Astrocyte (in vitro differentiated cells and primary cell): ENCODE results near the gene HP. TPM values are rescaled to one million over a fixed set of nuclear protein-coding genes. Genes with fewer than 3 reads are reported as not detected.

Experiments used
- DNase-seq: peaks from one replicate; pipeline ENCODE4 v3.0.0-alpha.2; 2010; ENCODE audit warnings: low read depth
- FAIRE-seq: peaks from 2 replicates; lab custom pipeline; 2011; peaks lifted over from hg19 to GRCh38; lab: Jason Lieb, UNC
- H2AFZ ChIP-seq: 2 replicates; pipeline ENCODE4 v1.6.0; 2012; ENCODE audit warnings: low read depth, low read length, inconsistent platforms
- H3K27ac ChIP-seq: 2 replicates; pipeline ENCODE4 v1.5.1; 2011; ENCODE audit warnings: low read depth, low read length, inconsistent platforms
- H3K27me3 ChIP-seq: 2 replicates; pipeline ENCODE4 v1.6.0; 2011; ENCODE audit warnings: low read length, inconsistent platforms; ENCODE audit not compliant: insufficient read depth
- H3K36me3 ChIP-seq: 2 replicates; pipeline ENCODE4 v1.5.1; 2011; ENCODE audit warnings: low read length, inconsistent platforms; ENCODE audit not compliant: insufficient read depth
- H3K4me1 ChIP-seq: 2 replicates; pipeline ENCODE4 v1.5.1; 2011; ENCODE audit warnings: low read length, inconsistent platforms; ENCODE audit not compliant: insufficient read depth
- H3K4me2 ChIP-seq: 2 replicates; pipeline ENCODE4 v1.6.0; 2012; ENCODE audit warnings: low read length, inconsistent platforms
- H3K4me3 ChIP-seq: 2 replicates; pipeline ENCODE4 v1.5.1; 2011; ENCODE audit warnings: low read depth, mild to moderate bottlenecking, low read length, inconsistent platforms; ENCODE audit not compliant: insufficient read depth
- H3K79me2 ChIP-seq: 2 replicates; pipeline ENCODE4 v1.6.0; 2012; ENCODE audit warnings: mild to moderate bottlenecking, low read length, inconsistent platforms; ENCODE audit not compliant: insufficient read depth
- H3K9ac ChIP-seq: 2 replicates; pipeline ENCODE4 v1.6.0; 2012; ENCODE audit warnings: mild to moderate bottlenecking, low read length, inconsistent platforms
- H3K9me3 ChIP-seq: 2 replicates; pipeline ENCODE4 v1.5.1; 2012; ENCODE audit warnings: low read depth, mild to moderate bottlenecking, low read length, inconsistent platforms; ENCODE audit not compliant: insufficient read depth
- H4K20me1 ChIP-seq: 2 replicates; pipeline ENCODE4 v1.6.0; 2012; ENCODE audit warnings: low read length, inconsistent platforms; ENCODE audit not compliant: insufficient read depth
- H3K27ac Mint-ChIP-seq: one replicate; pipeline ENCODE4 v1.8.0; 2021; ENCODE audit warnings: mild to moderate bottlenecking, mixed read lengths; ENCODE audit not compliant: unreplicated experiment
- H3K27me3 Mint-ChIP-seq: one replicate; pipeline ENCODE4 v1.8.0; 2021; ENCODE audit warnings: low read depth, mixed read lengths; ENCODE audit not compliant: unreplicated experiment
- H3K36me3 Mint-ChIP-seq: one replicate; pipeline ENCODE4 v1.8.0; 2021; ENCODE audit warnings: low read depth, mixed read lengths; ENCODE audit not compliant: unreplicated experiment
- H3K4me1 Mint-ChIP-seq: one replicate; pipeline ENCODE4 v1.8.0; 2021; ENCODE audit warnings: low read depth, mixed read lengths; ENCODE audit not compliant: unreplicated experiment
- H3K4me3 Mint-ChIP-seq: one replicate; pipeline ENCODE4 v1.8.0; 2021; ENCODE audit warnings: mild to moderate bottlenecking, moderate library complexity, mixed read lengths; ENCODE audit not compliant: unreplicated experiment
- H3K9me3 Mint-ChIP-seq: one replicate; pipeline ENCODE4 v1.8.0; 2021; ENCODE audit warnings: mild to moderate bottlenecking, mixed read lengths; ENCODE audit not compliant: unreplicated experiment
- EZH2 ChIP-seq: IDR thresholded peaks from 2 replicates; pipeline ENCODE4 v1.6.1; 2012; ENCODE audit warnings: mild to moderate bottlenecking, low read length, inconsistent platforms; ENCODE audit not compliant: insufficient read depth
- total RNA-seq: library from RNA; stranded (reverse); gene quantifications from 2 replicates; pipeline ENCODE4 v1.2.1, GENCODE V29; 2021
- TF ChIP-seq, protein P1 (sequence below): IDR thresholded peaks from 2 replicates; pipeline ENCODE4 v1.5.1; 2011; ENCODE audit warnings: low read depth, mild to moderate bottlenecking, inconsistent platforms, low read length, moderate library complexity; ENCODE audit not compliant: insufficient read depth

HP gene
- total RNA-seq, 1 donor from 2014 or later, result not detected

DNA sequence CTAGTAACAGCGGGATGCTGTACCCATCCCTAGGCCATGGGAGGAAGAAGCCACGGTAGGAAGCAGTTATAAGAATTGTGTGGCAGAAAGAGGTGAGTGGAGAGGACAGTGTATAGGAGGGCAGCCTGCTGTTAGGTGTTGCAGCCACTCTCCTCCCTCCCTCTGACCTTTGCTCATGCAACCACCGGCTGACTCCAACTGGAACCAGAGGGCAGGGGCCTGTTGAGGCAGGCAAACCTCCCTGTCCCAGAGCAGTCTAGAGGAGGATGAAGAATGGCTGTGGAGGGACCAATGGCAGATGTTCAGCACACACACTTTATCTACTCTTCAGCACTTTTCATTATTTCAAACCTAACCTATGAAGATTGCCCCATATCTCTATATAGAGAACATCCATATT lies 36.9 kb downstream of the HP start:
- H3K79me2 ChIP-seq, result peaks cover 62% of the 10 kb centered on the region
- no peak overlapping the region for H3K27ac Mint-ChIP-seq
- H3K9me3 ChIP-seq, result no peaks in the 10 kb centered on the region
- TF ChIP-seq, protein P1, sequence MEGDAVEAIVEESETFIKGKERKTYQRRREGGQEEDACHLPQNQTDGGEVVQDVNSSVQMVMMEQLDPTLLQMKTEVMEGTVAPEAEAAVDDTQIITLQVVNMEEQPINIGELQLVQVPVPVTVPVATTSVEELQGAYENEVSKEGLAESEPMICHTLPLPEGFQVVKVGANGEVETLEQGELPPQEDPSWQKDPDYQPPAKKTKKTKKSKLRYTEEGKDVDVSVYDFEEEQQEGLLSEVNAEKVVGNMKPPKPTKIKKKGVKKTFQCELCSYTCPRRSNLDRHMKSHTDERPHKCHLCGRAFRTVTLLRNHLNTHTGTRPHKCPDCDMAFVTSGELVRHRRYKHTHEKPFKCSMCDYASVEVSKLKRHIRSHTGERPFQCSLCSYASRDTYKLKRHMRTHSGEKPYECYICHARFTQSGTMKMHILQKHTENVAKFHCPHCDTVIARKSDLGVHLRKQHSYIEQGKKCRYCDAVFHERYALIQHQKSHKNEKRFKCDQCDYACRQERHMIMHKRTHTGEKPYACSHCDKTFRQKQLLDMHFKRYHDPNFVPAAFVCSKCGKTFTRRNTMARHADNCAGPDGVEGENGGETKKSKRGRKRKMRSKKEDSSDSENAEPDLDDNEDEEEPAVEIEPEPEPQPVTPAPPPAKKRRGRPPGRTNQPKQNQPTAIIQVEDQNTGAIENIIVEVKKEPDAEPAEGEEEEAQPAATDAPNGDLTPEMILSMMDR, result no peak
- no peak for TF ChIP-seq EZH2
- H3K4me3 ChIP-seq, result no peak overlapping the region
- no peak for DNase-seq
- no peaks in the 10 kb centered on the region for H3K27me3 Mint-ChIP-seq
- H3K36me3 Mint-ChIP-seq, result peaks cover 4% of the 10 kb centered on the region
- peaks cover 9% of the 10 kb centered on the region for H3K4me1 ChIP-seq
- H4K20me1 ChIP-seq, result peaks cover 33% of the 10 kb centered on the region
- no peak overlapping the region for H3K9ac ChIP-seq
- no peak overlapping the region for H3K27ac ChIP-seq
- no peaks in the 10 kb centered on the region for H3K9me3 Mint-ChIP-seq
- H3K36me3 ChIP-seq, result peaks cover 27% of the 10 kb centered on the region
- H2AFZ ChIP-seq, result no peak overlapping the region
- H3K4me2 ChIP-seq, result no peak overlapping the region
- FAIRE-seq, result no peak
- peak overlapping the region; percentile 36 for H3K4me3 Mint-ChIP-seq
- peaks cover 16% of the 10 kb centered on the region for H3K4me1 Mint-ChIP-seq
- H3K27me3 ChIP-seq, result no peaks in the 10 kb centered on the region

DNA sequence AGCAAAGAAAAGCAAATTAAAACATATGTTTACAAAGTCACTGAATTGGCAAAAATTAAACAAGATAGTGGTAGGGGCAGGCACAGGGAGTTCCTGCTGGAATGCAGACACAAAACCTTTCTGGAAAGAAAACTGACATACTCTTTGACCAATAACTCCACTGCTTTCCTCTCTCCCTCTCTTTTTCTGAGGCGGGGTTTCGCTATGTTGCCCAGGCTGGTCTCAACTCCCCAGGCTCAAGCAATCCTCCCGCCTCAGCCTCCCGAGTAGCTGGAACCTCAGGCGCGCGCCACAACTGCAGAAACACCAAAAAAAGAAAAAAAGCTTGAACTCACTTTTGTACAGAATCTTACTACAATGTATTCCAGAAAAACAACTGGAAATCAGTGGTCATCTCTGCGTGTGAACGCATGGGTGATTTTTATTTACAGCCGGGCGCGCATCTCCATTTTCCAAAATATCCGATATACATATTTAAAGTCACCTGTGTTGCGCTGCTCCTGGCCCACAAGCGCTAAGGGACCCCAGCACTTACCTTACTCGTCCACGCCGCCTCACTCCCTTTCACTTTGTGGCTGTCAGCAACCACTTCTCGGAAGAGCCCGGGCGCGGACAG lies 38.6 kb downstream of the HP start:
- TF ChIP-seq EZH2, result no peak
- TF ChIP-seq, protein P1, result no peak
- Mint-ChIP-seq H3K4me1 (peaks cover 16% of the 10 kb centered on the region), H3K36me3 (peaks cover 6% of the 10 kb centered on the region), H3K4me3 (peak overlapping the region; percentile 99), H3K27me3 (no peaks in the 10 kb centered on the region), H3K27ac (peak overlapping the region; percentile 94), H3K9me3 (no peaks in the 10 kb centered on the region)
- DNase-seq, result peak; percentile 73
- Histone ChIP-seq H3K4me3 (peak overlapping the region; percentile 88), H4K20me1 (peaks cover 38% of the 10 kb centered on the region), H3K36me3 (peaks cover 29% of the 10 kb centered on the region), H3K79me2 (peaks cover 74% of the 10 kb centered on the region), H3K9ac (peak overlapping the region; percentile 92), H3K27me3 (no peaks in the 10 kb centered on the region), H3K9me3 (no peaks in the 10 kb centered on the region), H3K4me2 (peak overlapping the region; percentile 90), H3K27ac (peak overlapping the region; percentile 40), H2AFZ (peak overlapping the region; percentile 75), H3K4me1 (peaks cover 9% of the 10 kb centered on the region)
- FAIRE-seq, result no peak
